Colonic mucosa (tissue), 4 donors: ENCODE measurements around the gene CYP4F8. TPM values are rescaled to one million over a fixed set of nuclear protein-coding genes. Genes with fewer than 3 reads are reported as not detected.

Source experiments
- DNase-seq: peaks from one replicate; pipeline ENCODE4 v3.0.0-alpha.2; 2020
- H3K27ac ChIP-seq: fragments of 200-600 bp; one replicate; pipeline ENCODE4 v1.8.0; 2021
- H3K27me3 ChIP-seq: fragments of 200-600 bp; one replicate; pipeline ENCODE4 v1.8.0; 2021
- H3K36me3 ChIP-seq: fragments of 200-600 bp; one replicate; pipeline ENCODE4 v1.8.0; 2021
- H3K4me1 ChIP-seq: fragments of 200-600 bp; one replicate; pipeline ENCODE4 v1.8.0; 2021; ENCODE audit warnings: mild to moderate bottlenecking
- H3K4me3 ChIP-seq: fragments of 200-600 bp; one replicate; pipeline ENCODE4 v1.8.0; 2021
- H3K9ac ChIP-seq, 2 donors: one replicate each; pipeline ENCODE4 v1.7.0; 2013; ENCODE audit warnings: control low read depth in 2 of 2, low read depth in 2 of 2, low read length in 2 of 2
- H3K9me3 ChIP-seq: fragments of 200-600 bp; one replicate; pipeline ENCODE4 v1.8.0; 2021
- CTCF ChIP-seq: fragments of 200-600 bp; IDR thresholded peaks from one replicate; pipeline ENCODE4 v1.8.0; 2022; ENCODE audit warnings: antibody characterized with exemption, mild to moderate bottlenecking
- intact Hi-C: fragments of 100-400 bp; cut with DNase I; formaldehyde crosslinking; loops from one replicate; pipeline ENCODE4 v1.14.1; 2022
- total RNA-seq, 2 donors: library from RNA; stranded (reverse); fragmentation: NEBNext Ultra II Directional in 1 of 2; extraction: Animal tissue kit (Norgen Biotek cat#: 25700) in 1 of 2; gene quantifications; one replicate each; pipeline ENCODE4 v1.2.1, GENCODE V29; 2021
- donor health status: healthy.
- donor health status: DM: no; HTN: no; CAD: no.
- donor health status: DM: no; HTN: no; CAD: no.

CYP4F8 gene
- total RNA-seq, 2 donors from 2014 or later, result not detected

DNA sequence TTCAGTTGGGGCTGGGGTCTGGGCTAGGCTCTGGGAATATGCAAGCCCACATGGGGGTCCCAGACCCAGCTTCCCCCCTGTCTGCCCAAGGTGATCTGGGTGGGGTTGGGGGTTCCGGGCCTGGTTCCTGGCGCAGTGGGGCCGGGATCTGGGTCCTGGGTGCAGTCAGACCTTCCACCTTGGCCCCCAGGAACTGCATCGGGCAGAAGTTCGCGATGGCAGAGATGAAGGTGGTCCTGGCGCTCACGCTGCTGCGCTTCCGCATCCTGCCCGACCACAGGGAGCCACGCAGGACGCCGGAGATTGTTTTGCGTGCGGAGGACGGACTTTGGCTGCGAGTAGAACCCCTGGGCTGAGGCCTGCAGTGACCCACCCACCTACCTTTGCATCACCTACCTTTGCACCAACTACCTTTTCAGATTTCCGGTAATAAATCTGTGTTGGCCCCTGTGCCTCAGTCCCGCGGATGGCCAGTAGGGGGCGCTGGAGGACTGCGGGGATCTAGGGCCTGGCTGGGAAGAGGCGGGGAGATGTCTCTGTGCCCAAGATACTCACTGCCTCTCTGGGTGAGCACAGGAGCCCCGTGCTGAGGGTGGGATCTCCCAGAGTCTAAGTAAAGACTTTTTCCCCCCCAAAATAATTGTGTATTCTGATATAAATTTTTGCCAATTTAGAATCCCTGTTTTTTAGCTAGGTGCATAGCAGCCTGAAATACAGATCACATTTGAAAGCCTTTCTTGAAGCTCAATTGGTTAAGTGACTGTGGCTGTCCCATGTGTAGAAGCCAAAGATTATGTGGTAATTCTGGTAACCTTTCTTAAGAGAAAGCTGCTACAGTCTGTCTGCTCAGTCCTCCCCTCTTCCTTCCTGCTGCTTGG lies 14.2 kb downstream of the CYP4F8 start:
- DNase-seq, result peak; percentile 93
- Histone ChIP-seq H3K27ac (no peak overlapping the region), H3K9me3 (no peaks in the 10 kb centered on the region), H3K4me3 (no peak overlapping the region), H3K36me3 (no peaks in the 10 kb centered on the region), H3K9ac (peak overlapping the region; percentile 32 to 46), H3K27me3 (no peaks in the 10 kb centered on the region), H3K4me1 (no peaks in the 10 kb centered on the region)
- intact Hi-C loops, result loop anchor here (2.0 to 5.0 kb wide), 4 partner anchors 133 to 553 kb away; no protein-coding TSS in a partner anchor
- TF ChIP-seq CTCF, result peak; percentile 95

GRCh38 chr19:15631817-15632216 lies 16.8 kb downstream of the CYP4F8 start:
- Histone ChIP-seq H3K27ac (no peak overlapping the region), H3K9ac (no peak overlapping the region), H3K4me3 (no peak overlapping the region), H3K27me3 (no peaks in the 10 kb centered on the region), H3K4me1 (no peaks in the 10 kb centered on the region), H3K36me3 (no peaks in the 10 kb centered on the region), H3K9me3 (no peaks in the 10 kb centered on the region)
- intact Hi-C loops, result no loop called here
- no peak for DNase-seq
- TF ChIP-seq CTCF, result no peak

DNA sequence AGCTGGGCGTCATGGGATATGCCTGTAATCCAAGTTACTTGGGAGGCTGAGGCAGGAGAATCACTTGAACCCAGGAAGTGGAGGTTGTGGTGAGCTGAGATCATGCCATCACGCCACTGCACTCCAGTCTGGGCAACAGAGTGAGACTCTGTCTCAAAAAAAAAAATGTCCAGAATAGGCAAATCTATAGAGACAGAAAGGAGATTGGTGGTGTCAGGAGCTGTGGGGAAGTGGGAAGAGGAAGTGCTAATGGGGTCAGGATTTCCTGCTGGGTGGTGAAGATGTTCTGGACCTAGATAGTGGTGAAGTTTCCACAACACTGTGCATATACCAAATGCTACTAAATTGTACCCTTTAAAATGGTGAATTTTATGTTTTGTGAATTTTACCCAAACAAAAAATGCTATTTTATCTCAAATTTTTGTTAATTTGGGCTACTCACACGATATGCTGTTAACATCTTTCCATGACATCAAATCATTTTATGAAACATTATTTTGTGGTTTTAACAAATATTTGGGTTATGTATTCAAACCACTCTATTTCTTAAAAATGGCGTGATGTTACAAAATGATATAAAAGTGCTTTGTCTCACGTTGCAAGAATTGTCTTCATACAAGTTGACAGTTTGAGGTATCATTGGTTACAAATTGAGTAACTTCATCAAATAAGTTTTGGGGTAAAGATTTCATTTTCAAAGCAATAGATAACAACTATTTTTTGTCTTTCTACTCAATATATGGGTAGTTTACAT lies 18.2 kb downstream of the CYP4F8 start:
- Histone ChIP-seq H3K4me1 (no peaks in the 10 kb centered on the region), H3K9ac (no peak overlapping the region), H3K27ac (no peak overlapping the region), H3K27me3 (no peaks in the 10 kb centered on the region), H3K4me3 (no peak overlapping the region), H3K36me3 (no peaks in the 10 kb centered on the region), H3K9me3 (no peaks in the 10 kb centered on the region)
- intact Hi-C loops, result no loop called here
- DNase-seq, result no peak
- no peak for TF ChIP-seq CTCF

- no peaks in the 10 kb centered on the region for H3K36me3 ChIP-seq
- no peak for TF ChIP-seq CTCF
- intact Hi-C loops, result no loop called here
Observed at GRCh38 chr19:15634105-15634504, 19.1 kb downstream of the CYP4F8 start.

DNA sequence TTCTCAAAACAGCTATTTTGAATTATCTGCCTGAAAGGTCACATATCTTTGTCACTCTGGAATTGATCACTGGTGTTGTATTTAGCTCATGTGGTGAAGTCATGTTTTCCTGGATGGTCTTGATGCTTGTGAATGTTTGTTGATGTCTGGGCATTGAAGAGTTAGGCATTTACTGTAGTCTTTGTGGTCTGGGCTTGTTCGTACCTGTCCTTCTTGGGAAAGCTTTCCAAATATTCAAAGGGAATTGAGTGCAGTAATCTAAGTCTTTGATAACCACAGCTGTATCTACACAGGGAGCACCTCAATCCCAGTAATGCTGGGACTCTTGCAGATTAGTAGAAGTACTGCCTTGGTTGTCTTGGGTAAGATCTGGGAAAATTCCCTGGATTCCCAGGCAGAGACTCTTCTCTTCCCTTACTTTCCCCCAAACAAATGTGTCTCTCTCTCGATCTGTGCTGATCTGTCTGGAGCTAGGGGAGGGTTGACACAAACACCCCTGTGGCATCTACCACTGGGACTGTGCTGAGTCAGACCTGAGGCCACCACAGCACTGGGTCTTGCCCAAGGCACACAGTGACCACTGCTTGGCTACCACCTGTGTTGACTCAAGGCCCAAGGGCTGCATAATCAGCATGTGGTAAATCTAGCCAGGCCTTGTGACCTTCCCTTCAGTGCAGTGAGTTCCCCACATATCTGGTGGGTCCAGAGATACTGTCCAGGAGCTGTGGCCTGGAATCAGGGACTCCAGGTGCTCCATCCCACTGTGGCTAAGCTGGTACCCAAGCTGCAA lies 20.2 kb downstream of the CYP4F8 start:
- TF ChIP-seq CTCF, result no peak
- H3K4me1 ChIP-seq, result no peaks in the 10 kb centered on the region
- H3K9ac ChIP-seq, result no peak overlapping the region
- H3K36me3 ChIP-seq, result no peaks in the 10 kb centered on the region
- H3K27me3 ChIP-seq, result no peaks in the 10 kb centered on the region
- H3K9me3 ChIP-seq, result no peaks in the 10 kb centered on the region
- no peak overlapping the region for H3K4me3 ChIP-seq
- H3K27ac ChIP-seq, result no peak overlapping the region
- intact Hi-C loops, result no loop called here
- DNase-seq, result no peak

More at GRCh38 chr19:15634105-15634504, 19.1 kb downstream of the CYP4F8 start:
- H3K27me3 ChIP-seq, result no peaks in the 10 kb centered on the region
- H3K27ac ChIP-seq, result no peak overlapping the region
- no peaks in the 10 kb centered on the region for H3K9me3 ChIP-seq
- DNase-seq, result no peak
- no peak overlapping the region for H3K4me3 ChIP-seq
- no peak overlapping the region for H3K9ac ChIP-seq
- no peaks in the 10 kb centered on the region for H3K4me1 ChIP-seq
